Neural progenitor cell (in vitro differentiated cells): Measurements from ENCODE around the gene GTF2F1.

Experiments used
- CTCF ChIP-seq: fragments of 200-600 bp; sonication (generic); IDR thresholded peaks from 2 replicates; pipeline ENCODE4 v1.5.1; 2017; ENCODE audit warnings: antibody characterized with exemption, mild to moderate bottlenecking
- EZH2 ChIP-seq: fragments of 200-600 bp; sonication (generic); IDR thresholded peaks from 2 replicates; pipeline ENCODE4 v1.6.1; 2017; ENCODE audit warnings: antibody characterized with exemption, mild to moderate bottlenecking, moderate library complexity
- EZH2phosphoT487 ChIP-seq: fragments of 200-600 bp; sonication (generic); IDR thresholded peaks from 2 replicates; pipeline ENCODE4 v1.6.1; 2017; ENCODE audit warnings: antibody characterized with exemption

DNA sequence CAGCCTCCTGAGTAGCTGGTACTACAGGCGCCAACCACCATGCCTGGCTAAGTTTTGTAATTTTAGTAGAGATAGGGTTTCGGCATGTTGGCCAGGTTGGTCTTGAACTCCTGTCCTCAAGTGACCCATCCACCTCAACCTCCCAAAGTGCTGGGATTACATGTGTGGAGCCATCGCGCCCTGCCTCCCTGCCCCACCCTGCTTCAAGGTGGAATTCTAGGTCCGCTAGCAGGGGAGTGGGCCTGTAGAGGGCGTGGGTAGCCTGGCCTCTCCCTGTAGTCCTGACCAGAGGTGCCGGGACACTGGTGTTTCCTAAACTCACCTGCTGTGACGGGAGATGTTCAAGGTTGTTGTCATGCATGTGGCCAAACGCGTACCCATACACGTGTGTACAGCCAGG lies 40.2 kb upstream of the GTF2F1 start:
- no peak for TF ChIP-seq CTCF
- no peak for TF ChIP-seq EZH2
- TF ChIP-seq EZH2phosphoT487, result no peak
